Measurements from ENCODE around the gene TH.

Gene TH

GRCh38 chr11:2115308-2115707 is 56.3 kb downstream of the TH start:
- Mint-ChIP-seq H3K4me1 (no peaks in the 10 kb centered on the region), H3K36me3 (no peaks in the 10 kb centered on the region), H3K4me3 (no peak overlapping the region), H3K27me3 (peaks cover 11% of the 10 kb centered on the region), H3K9me3 (peaks cover 6% of the 10 kb centered on the region), H3K27ac (no peak overlapping the region)
- ATAC-seq (ENCODE audit: low read depth) (no peak), DNase-seq (ENCODE audit: low spot score in 2 of 2) (no peak)

- no peak for ATAC-seq (ENCODE audit: low read depth)
- H3K4me1 Mint-ChIP-seq = no peaks in the 10 kb centered on the region
- H3K4me3 Mint-ChIP-seq = no peak overlapping the region
Measured at GRCh38 chr11:2114430-2115241, 57.0 kb downstream of the TH start.

More at GRCh38 chr11:2114430-2115241, 57.0 kb downstream of the TH start:
- no peaks in the 10 kb centered on the region for H3K36me3 Mint-ChIP-seq
- H3K27me3 Mint-ChIP-seq = peaks cover 6% of the 10 kb centered on the region
- H3K27ac Mint-ChIP-seq = no peak overlapping the region
- DNase-seq (ENCODE audit: low spot score in 2 of 2) = no peak
- peaks cover 6% of the 10 kb centered on the region for H3K9me3 Mint-ChIP-seq

Measured in memory B cell (primary cell).